ENCODE measurements around the gene TMEM135.

GRCh38 chr11:87258171-87258833, 220.6 kb downstream of the TMEM135 start:
- TF ChIP-seq EZH2phosphoT487 (IDR thresholded peaks at IDR 0.05; ENCODE audit: insufficient read depth, low read depth) (no peak), EZH2 (IDR thresholded peaks at IDR 0.05; ENCODE audit: insufficient read depth, poor library complexity, severe bottlenecking) (no peak)
